Fibroblast of lung (primary cell): ENCODE data around the gene DNM3. TPM values are rescaled to one million over a fixed set of nuclear protein-coding genes. Genes with fewer than 3 reads are reported as not detected.

Source experiments
- DNase-seq, 2 donors: peaks; one replicate each; pipeline versions ENCODE4 v3.0.0 to v3.0.0-alpha.2; 2010; ENCODE audit warnings: low read depth in 2 of 2
- H2AFZ ChIP-seq: 2 replicates; pipeline ENCODE4 v1.5.1; 2012; ENCODE audit warnings: low read length, control low read depth, inconsistent platforms
- H3K27ac ChIP-seq: 2 replicates; pipeline ENCODE4 v1.5.1; 2011; ENCODE audit warnings: low read length, control low read depth; ENCODE audit not compliant: insufficient read depth
- H3K27me3 ChIP-seq: 2 replicates; pipeline ENCODE4 v1.5.1; 2011; ENCODE audit warnings: mild to moderate bottlenecking, low read length; ENCODE audit not compliant: control insufficient read depth, insufficient read depth
- H3K36me3 ChIP-seq: 2 replicates; pipeline ENCODE4 v1.5.1; 2011; ENCODE audit warnings: low read length; ENCODE audit not compliant: control insufficient read depth, insufficient read depth
- H3K4me1 ChIP-seq: 2 replicates; pipeline ENCODE4 v1.5.1; 2011; ENCODE audit warnings: low read length; ENCODE audit not compliant: control insufficient read depth, insufficient read depth; ENCODE audit errors: extremely low read depth
- H3K4me2 ChIP-seq: 2 replicates; pipeline ENCODE4 v1.5.1; 2011; ENCODE audit warnings: low read length, control low read depth; ENCODE audit not compliant: insufficient read depth; ENCODE audit errors: extremely low read depth
- H3K4me3 ChIP-seq, 4 experiments: fragments of 200-600 bp in 1 of 4; sonication (generic) in 1 of 4; replicated peaks in 1 of 4; 2 replicates each; pipeline ENCODE4 v1.5.1; 2011 to 2016; ENCODE audit warnings: low read length in 4 of 4, low read depth in 3 of 4, mild to moderate bottlenecking in 3 of 4, control low read depth in 2 of 4, inconsistent platforms in 1 of 4, mixed read lengths in 1 of 4; ENCODE audit not compliant: insufficient read depth in 1 of 4; ENCODE audit errors: control extremely low read depth in 1 of 4
- H3K79me2 ChIP-seq: 2 replicates; pipeline ENCODE4 v1.5.1; 2012; ENCODE audit warnings: mild to moderate bottlenecking, low read length, inconsistent platforms; ENCODE audit not compliant: control insufficient read depth, insufficient read depth
- H3K9ac ChIP-seq: 2 replicates; pipeline ENCODE4 v1.5.1; 2011; ENCODE audit warnings: mild to moderate bottlenecking, low read length, control low read depth; ENCODE audit not compliant: insufficient read depth
- H3K9me3 ChIP-seq: 2 replicates; pipeline ENCODE4 v1.5.1; 2012; ENCODE audit warnings: low read depth, low read length; ENCODE audit not compliant: control insufficient read depth, insufficient read depth
- H4K20me1 ChIP-seq: 2 replicates; pipeline ENCODE4 v1.5.1; 2011; ENCODE audit warnings: low read length; ENCODE audit not compliant: control insufficient read depth, insufficient read depth; ENCODE audit errors: extremely low read depth
- CTCF ChIP-seq, 2 donors: IDR thresholded peaks in 1 of 2; conservative IDR thresholded peaks in 1 of 2; 1 replicate in 1 of 2; 2 replicates in 1 of 2; pipeline ENCODE4 v1.5.1; 2011 to 2012; ENCODE audit warnings: low read length in 2 of 2, control low read depth in 1 of 2, inconsistent platforms in 1 of 2, low read depth in 1 of 2, mild to moderate bottlenecking in 1 of 2
- EZH2 ChIP-seq: IDR thresholded peaks from 2 replicates; pipeline ENCODE4 v1.5.1; 2012; ENCODE audit warnings: low read length, control low read depth, mild to moderate bottlenecking; ENCODE audit errors: missing control alignments
- polyA plus RNA-seq, 2 donors: library from polyadenylated mRNA; depleted of rRNA in 1 of 2; stranded (reverse) in 1 of 2; unstranded in 1 of 2; fragments of >200 nt; gene quantifications; 2 replicates each; pipeline ENCODE4 v1.2.1, GENCODE V29; 2011 to 2012; ENCODE audit warnings: missing spikeins in 1 of 2
- total RNA-seq: library from RNA; depleted of rRNA; stranded (reverse); fragments of >200 nt; gene quantifications from 2 replicates; pipeline ENCODE4 v1.2.1, GENCODE V29; 2014

DNM3 gene
- total and polyA plus RNA-seq, 2 donors (not counting 1 experiment from before 2014, with no cell fraction given): 1.6 to 3.6 TPM

- Histone ChIP-seq H4K20me1 (no peaks in the 10 kb centered on the region), H3K9me3 (no peaks in the 10 kb centered on the region), H3K4me1 (no peaks in the 10 kb centered on the region), H3K4me3 (no peak overlapping the region), H3K36me3 (no peaks in the 10 kb centered on the region), H3K27ac (no peak overlapping the region), H3K9ac (no peak overlapping the region), H3K4me2 (no peak overlapping the region), H3K79me2 (no peaks in the 10 kb centered on the region), H3K27me3 (no peaks in the 10 kb centered on the region), H2AFZ (no peak overlapping the region)
- DNase-seq: no peak
- TF ChIP-seq EZH2: no peak
- TF ChIP-seq CTCF (conservative IDR thresholded peaks at IDR 0.05 in 1 of 2, IDR thresholded peaks at IDR 0.05 in 1 of 2; ENCODE audit: low read depth in 1 of 2, low read length in 2 of 2): no peak
Measured at GRCh38 chr1:172238158-172238557, 396.9 kb downstream of the DNM3 start.

- H3K9ac ChIP-seq: no peak overlapping the region
- no peak for TF ChIP-seq CTCF (conservative IDR thresholded peaks at IDR 0.05 in 1 of 2, IDR thresholded peaks at IDR 0.05 in 1 of 2; ENCODE audit: low read depth in 1 of 2, low read length in 2 of 2)
- TF ChIP-seq EZH2: no peak
- H3K27me3 ChIP-seq: no peaks in the 10 kb centered on the region
- H3K79me2 ChIP-seq: no peaks in the 10 kb centered on the region
- H3K4me2 ChIP-seq: no peak overlapping the region
- H3K27ac ChIP-seq: no peak overlapping the region
- H3K4me3 ChIP-seq: no peak overlapping the region
- DNase-seq: no peak
- H4K20me1 ChIP-seq: no peaks in the 10 kb centered on the region
- no peak overlapping the region for H2AFZ ChIP-seq
- H3K9me3 ChIP-seq: no peaks in the 10 kb centered on the region
- no peaks in the 10 kb centered on the region for H3K36me3 ChIP-seq
- H3K4me1 ChIP-seq: no peaks in the 10 kb centered on the region
Measured at GRCh38 chr1:172238965-172239364, 397.7 kb downstream of the DNM3 start.

DNA sequence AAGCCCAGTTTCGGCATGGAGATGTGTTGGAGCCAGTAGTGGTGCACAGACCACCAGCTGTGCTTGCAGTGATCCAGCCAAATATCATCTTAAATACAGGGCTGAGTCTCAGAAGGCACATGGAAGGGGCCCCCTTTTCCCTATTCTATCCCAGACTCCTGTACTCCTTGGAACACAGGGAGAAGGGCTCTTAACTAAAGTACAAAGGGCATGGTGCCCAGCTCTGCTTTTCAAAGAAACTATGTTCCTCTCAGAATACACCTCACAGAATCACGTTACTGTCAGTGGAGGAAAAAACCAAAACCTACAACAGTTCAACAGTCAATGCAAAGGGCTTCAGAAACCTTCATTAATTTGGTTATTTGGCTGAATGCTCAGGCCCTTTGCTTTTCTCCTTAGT lies 398.6 kb downstream of the DNM3 start:
- H3K4me3 ChIP-seq: no peak overlapping the region
- H3K27ac ChIP-seq: no peak overlapping the region
- no peaks in the 10 kb centered on the region for H3K36me3 ChIP-seq
- no peaks in the 10 kb centered on the region for H3K79me2 ChIP-seq
- H3K4me2 ChIP-seq: no peak overlapping the region
- H2AFZ ChIP-seq: no peak overlapping the region
- no peaks in the 10 kb centered on the region for H3K4me1 ChIP-seq
- TF ChIP-seq CTCF (conservative IDR thresholded peaks at IDR 0.05 in 1 of 2, IDR thresholded peaks at IDR 0.05 in 1 of 2; ENCODE audit: low read depth in 1 of 2, low read length in 2 of 2) (no peak), EZH2 (no peak)
- DNase-seq: no peak
- H3K9me3 ChIP-seq: no peaks in the 10 kb centered on the region
- H3K27me3 ChIP-seq: no peaks in the 10 kb centered on the region
- H3K9ac ChIP-seq: no peak overlapping the region
- H4K20me1 ChIP-seq: no peaks in the 10 kb centered on the region
